PC-9 (cell line): ENCODE measurements around the gene RAD18. TPM values are rescaled to one million over a fixed set of nuclear protein-coding genes. Genes with fewer than 3 reads are reported as not detected.

Source experiments
- BruUV-seq: library from RNA; stranded (reverse); fragments of 400-500 nt; replicated peaks from 2 replicates; lab custom pipeline; 2021; lab: Mats Ljungman, UMichigan
- CTCF ChIA-PET: fragments of 300-600 bp; sonication (Branson Sonifier 250); formaldehyde crosslinking; loops from one replicate; lab custom pipeline; 2022; ENCODE audit warnings: antibody characterized with exemption; lab: Charles Lee
- POLR2A ChIA-PET: fragments of 300-600 bp; sonication (Branson Sonifier 250); formaldehyde crosslinking; loops from one replicate; lab custom pipeline; 2022; ENCODE audit warnings: antibody characterized with exemption; ENCODE audit not compliant: unreplicated experiment; lab: Charles Lee
- DNase-seq, 2 experiments: peaks; one replicate each; pipeline versions ENCODE4 v3.0.0 to v3.0.0-alpha.2; 2015 to 2022; ENCODE audit warnings: mixed read lengths in 1 of 2
- H2AFZ ChIP-seq: fragments of 200-600 bp; sonication (generic); 2 replicates; pipeline ENCODE4 v1.8.1; 2017; ENCODE audit warnings: antibody characterized with exemption
- H3F3A ChIP-seq: fragments of 200-600 bp; sonication (generic); 2 replicates; pipeline ENCODE4 v1.8.1; 2017; ENCODE audit warnings: antibody characterized with exemption, mild to moderate bottlenecking, low read depth; ENCODE audit not compliant: insufficient read depth
- H3K27ac ChIP-seq: fragments of 200-600 bp; sonication (generic); 2 replicates; pipeline ENCODE4 v1.6.1; 2016; ENCODE audit warnings: mixed run types
- H3K27me3 ChIP-seq: fragments of 200-600 bp; sonication (generic); 2 replicates; pipeline ENCODE4 v1.6.1; 2016; ENCODE audit warnings: low read depth, mixed run types; ENCODE audit not compliant: insufficient read depth
- H3K36me3 ChIP-seq: fragments of 200-600 bp; sonication (generic); 2 replicates; pipeline ENCODE4 v1.6.1; 2016; ENCODE audit warnings: low read depth, mixed run types
- H3K4me1 ChIP-seq: fragments of 200-600 bp; sonication (generic); replicated peaks from 2 replicates; pipeline ENCODE4 v1.6.1; 2016; ENCODE audit warnings: mixed run types; ENCODE audit not compliant: insufficient read depth
- H3K4me2 ChIP-seq: fragments of 200-600 bp; sonication (generic); 2 replicates; pipeline ENCODE4 v1.6.1; 2017; ENCODE audit warnings: mixed run types
- H3K4me3 ChIP-seq: fragments of 200-600 bp; sonication (generic); 2 replicates; pipeline ENCODE4 v1.6.1; 2016; ENCODE audit warnings: mixed run types
- H3K79me2 ChIP-seq: fragments of 200-600 bp; sonication (generic); 2 replicates; pipeline ENCODE4 v1.6.1; 2017; ENCODE audit warnings: low read depth, mixed run types
- H3K9me2 ChIP-seq: fragments of 200-600 bp; sonication (generic); 2 replicates; pipeline ENCODE4 v1.8.1; 2017; ENCODE audit warnings: mild to moderate bottlenecking; ENCODE audit not compliant: insufficient read depth
- H3K9me3 ChIP-seq: fragments of 200-600 bp; sonication (generic); 2 replicates; pipeline ENCODE4 v1.8.1; 2016; ENCODE audit warnings: low read depth; ENCODE audit not compliant: insufficient read depth
- H4K20me1 ChIP-seq: fragments of 200-600 bp; sonication (generic); 2 replicates; pipeline ENCODE4 v1.8.1; 2017; ENCODE audit not compliant: insufficient read depth
- CTCF ChIP-seq: fragments of 200-600 bp; sonication (generic); conservative IDR thresholded peaks from 2 replicates; pipeline ENCODE4 v1.6.1; 2017; ENCODE audit warnings: mixed run types, antibody characterized with exemption, mild to moderate bottlenecking, moderate library complexity
- EZH2 ChIP-seq: fragments of 200-600 bp; sonication (generic); IDR thresholded peaks from 2 replicates; pipeline ENCODE4 v1.8.0; 2017; ENCODE audit warnings: antibody characterized with exemption, low read depth
- intact Hi-C: fragments of 100-400 bp; cut with micrococcal nuclease; formaldehyde crosslinking; loops from one replicate; pipeline ENCODE4 v1.10.0; 2022; ENCODE audit not compliant: unreplicated experiment
- total RNA-seq: library from RNA; stranded (reverse); gene quantifications from 2 replicates; pipeline ENCODE4 v1.2.3, GENCODE V29; 2021

Gene RAD18
- total RNA-seq, 1 experiment from 2014 or later: 29.1 TPM

DNA sequence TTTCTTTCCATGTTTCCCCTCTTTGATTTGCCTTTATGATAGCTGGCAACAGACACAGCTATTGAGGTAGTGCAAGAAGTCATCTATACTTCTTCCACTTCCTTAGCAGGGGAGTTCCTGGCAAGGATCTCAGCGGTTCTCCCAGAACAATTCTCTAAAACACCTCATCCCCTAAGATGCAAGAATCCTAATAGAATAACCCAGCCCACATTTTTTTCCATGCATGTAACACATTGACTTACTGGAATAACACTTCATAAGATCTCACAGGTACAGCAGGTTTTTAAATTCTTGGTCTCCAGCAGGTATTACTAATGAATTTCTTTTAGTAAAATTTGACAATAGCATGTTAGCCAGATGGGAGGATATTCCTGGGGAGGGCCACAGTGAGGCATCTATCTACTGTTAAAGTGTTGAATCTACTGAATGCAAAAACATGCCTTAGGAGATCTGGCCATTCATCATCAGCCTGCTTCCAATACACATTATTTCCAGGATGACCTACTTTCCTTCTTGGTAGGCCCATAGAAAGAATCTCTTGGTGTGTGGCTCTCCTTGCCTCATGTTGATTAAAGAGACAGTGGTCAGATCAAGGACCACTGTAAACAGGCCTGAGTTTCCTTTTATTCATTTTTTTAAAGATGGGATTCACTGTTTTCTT, 78.5 kb downstream of the RAD18 start:
- Histone ChIP-seq H4K20me1 (no peaks in the 10 kb centered on the region), H3K4me3 (no peak overlapping the region), H3K9me2 (no peaks in the 10 kb centered on the region), H3K4me2 (no peak overlapping the region), H3K4me1 (no peaks in the 10 kb centered on the region), H3K9me3 (no peaks in the 10 kb centered on the region), H3K27me3 (no peaks in the 10 kb centered on the region), H3K79me2 (no peaks in the 10 kb centered on the region), H2AFZ (no peak overlapping the region), H3K27ac (no peak overlapping the region), H3K36me3 (peaks cover 22% of the 10 kb centered on the region), H3F3A (no peaks in the 10 kb centered on the region)
- intact Hi-C loops: no loop called here
- CTCF ChIA-PET: interaction anchor here (0.5 kb wide), 1 partner anchor 9 kb away, joined by 3 read pairs; no protein-coding TSS in a partner anchor
- no peak for TF ChIP-seq EZH2
- no TSS peak for BruUV-seq
- POLR2A ChIA-PET: no interaction called here
- no peak for DNase-seq

GRCh38 chr3:8882642-8883041, 80.6 kb downstream of the RAD18 start:
- Histone ChIP-seq H2AFZ (no peak overlapping the region), H3K36me3 (peaks cover 14% of the 10 kb centered on the region; the same call in 1 of the 2 replicates), H3K4me1 (no peaks in the 10 kb centered on the region), H3K9me2 (no peaks in the 10 kb centered on the region), H4K20me1 (no peaks in the 10 kb centered on the region), H3K79me2 (no peaks in the 10 kb centered on the region), H3K4me2 (no peak overlapping the region), H3K9me3 (no peaks in the 10 kb centered on the region), H3F3A (no peaks in the 10 kb centered on the region), H3K4me3 (no peak overlapping the region), H3K27me3 (no peaks in the 10 kb centered on the region), H3K27ac (no peak overlapping the region)
- ChIA-PET POLR2A (no interaction called here), CTCF (no interaction called here)
- TF ChIP-seq CTCF (no peak), EZH2 (no peak)
- BruUV-seq: no TSS peak
- no peak for DNase-seq
- intact Hi-C loops: no loop called here

GRCh38 chr3:8882171-8882593, 81.1 kb downstream of the RAD18 start:
- no peak overlapping the region for H2AFZ ChIP-seq
- no peaks in the 10 kb centered on the region for H3K9me3 ChIP-seq
- peaks cover 14% of the 10 kb centered on the region; the same call in 1 of the 2 replicates for H3K36me3 ChIP-seq
- no peaks in the 10 kb centered on the region for H3F3A ChIP-seq
- H3K27ac ChIP-seq: no peak overlapping the region
- intact Hi-C loops: no loop called here
- no peaks in the 10 kb centered on the region for H3K9me2 ChIP-seq
- H3K79me2 ChIP-seq: no peaks in the 10 kb centered on the region
- no peaks in the 10 kb centered on the region for H3K27me3 ChIP-seq
- no peak overlapping the region for H3K4me2 ChIP-seq
- no TSS peak for BruUV-seq
- no peak for DNase-seq
- no peaks in the 10 kb centered on the region for H4K20me1 ChIP-seq
- TF ChIP-seq EZH2 (no peak), CTCF (no peak)
- no peaks in the 10 kb centered on the region for H3K4me1 ChIP-seq
- POLR2A ChIA-PET: no interaction called here
- CTCF ChIA-PET: no interaction called here
- H3K4me3 ChIP-seq: no peak overlapping the region
